Calu3 (cell line): ENCODE data around the gene SPINK2. TPM values are rescaled to one million over a fixed set of nuclear protein-coding genes. Genes with fewer than 3 reads are reported as not detected.

ENCODE experiments used
- BruUV-seq: library from RNA; stranded (reverse); fragments of 400-500 nt; replicated peaks from 2 replicates; lab custom pipeline; 2021; lab: Mats Ljungman, UMichigan
- CTCF ChIA-PET: fragments of 300-600 bp; sonication (Branson Sonifier 250); formaldehyde crosslinking; loops from one replicate; lab custom pipeline; 2022; ENCODE audit warnings: antibody characterized with exemption; lab: Charles Lee
- DNase-seq: peaks from one replicate; pipeline ENCODE4 v3.0.0; 2022
- H3K27ac Mint-ChIP-seq: one replicate; pipeline ENCODE4 v1.8.0; 2022; ENCODE audit warnings: mixed read lengths; ENCODE audit not compliant: unreplicated experiment
- H3K27me3 Mint-ChIP-seq: one replicate; pipeline ENCODE4 v1.8.0; 2022; ENCODE audit warnings: mixed read lengths; ENCODE audit not compliant: unreplicated experiment
- H3K36me3 Mint-ChIP-seq: one replicate; pipeline ENCODE4 v1.8.0; 2022; ENCODE audit warnings: mild to moderate bottlenecking, moderate library complexity, mixed read lengths; ENCODE audit not compliant: insufficient read depth, unreplicated experiment
- H3K4me1 Mint-ChIP-seq: one replicate; pipeline ENCODE4 v1.8.0; 2022; ENCODE audit warnings: mild to moderate bottlenecking, low read depth, mixed read lengths; ENCODE audit not compliant: unreplicated experiment
- H3K4me3 Mint-ChIP-seq: one replicate; pipeline ENCODE4 v1.8.0; 2022; ENCODE audit warnings: mild to moderate bottlenecking, low read depth, moderate library complexity, mixed read lengths; ENCODE audit not compliant: unreplicated experiment
- H3K9me3 Mint-ChIP-seq: one replicate; pipeline ENCODE4 v1.8.0; 2022; ENCODE audit warnings: low read depth, mixed read lengths; ENCODE audit not compliant: unreplicated experiment
- CTCF ChIP-seq: fragments of 200-600 bp; IDR thresholded peaks from one replicate; pipeline ENCODE4 v1.8.0; 2022; ENCODE audit warnings: antibody characterized with exemption; ENCODE audit not compliant: unreplicated experiment
- intact Hi-C: fragments of 100-400 bp; cut with micrococcal nuclease; formaldehyde crosslinking; loops from one replicate; pipeline ENCODE4 v1.10.0; 2022; ENCODE audit not compliant: unreplicated experiment
- total RNA-seq: library from RNA; stranded (reverse); gene quantifications from 2 replicates; pipeline ENCODE4 v1.2.3, GENCODE V29; 2022

The SPINK2 gene
- total RNA-seq, 1 experiment from 2014 or later = not detected

- Mint-ChIP-seq H3K4me3 (no peak overlapping the region), H3K9me3 (no peaks in the 10 kb centered on the region), H3K27me3 (no peaks in the 10 kb centered on the region), H3K36me3 (peaks cover 4% of the 10 kb centered on the region), H3K27ac (no peak overlapping the region), H3K4me1 (peaks cover 11% of the 10 kb centered on the region)
- CTCF ChIA-PET = interaction anchor here (0.7 kb wide), 1 partner anchor 79 kb away, joined by 3 read pairs; no protein-coding TSS in a partner anchor
- no TSS peak for BruUV-seq
- intact Hi-C loops = no loop called here
- no peak for TF ChIP-seq CTCF
- no peak for DNase-seq
Measured at GRCh38 chr4:56762484-56763250, 58.8 kb downstream of the SPINK2 start.

DNA sequence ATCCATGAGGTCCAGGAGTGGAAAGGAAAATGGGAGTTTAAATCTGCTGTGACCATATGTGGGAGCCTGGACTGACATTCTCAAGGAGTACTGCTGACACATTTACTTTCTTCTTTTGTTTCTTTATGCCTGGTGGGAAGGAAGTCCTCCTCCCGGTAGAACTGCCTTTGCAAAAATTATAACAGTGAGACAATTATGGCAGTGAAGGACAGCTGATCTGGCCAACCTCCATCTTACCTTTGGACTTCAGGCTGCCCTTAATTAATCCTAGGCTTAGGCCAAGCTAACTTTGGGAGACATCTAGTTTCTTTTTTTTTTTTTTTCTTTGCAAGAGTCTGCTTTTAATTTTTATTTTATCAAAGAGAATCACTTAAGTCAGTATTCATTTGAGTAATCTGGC is 61.3 kb downstream of the SPINK2 start:
- Mint-ChIP-seq H3K27me3 (no peaks in the 10 kb centered on the region), H3K4me3 (no peak overlapping the region), H3K27ac (no peak overlapping the region), H3K9me3 (no peaks in the 10 kb centered on the region), H3K36me3 (peaks cover 4% of the 10 kb centered on the region), H3K4me1 (peaks cover 19% of the 10 kb centered on the region)
- no peak for TF ChIP-seq CTCF
- CTCF ChIA-PET = interaction anchor here (0.7 kb wide), 2 partner anchors 89 to 1583 kb away, joined by 3 to 6 read pairs; no protein-coding TSS in a partner anchor
- intact Hi-C loops = no loop called here
- DNase-seq = no peak
- no TSS peak for BruUV-seq

Other genes starting within 250 kb of the SPINK2 start
- not detected in 2 replicates for gene HOPX, start 140.4 kb downstream of the SPINK2 start, total RNA-seq
- 29.6 and 32.4 TPM in 2 replicates for gene REST, start 86.2 kb upstream of the SPINK2 start, total RNA-seq
- gene NOA1, start 155.9 kb upstream of the SPINK2 start, total RNA-seq = 14.2 and 16.4 TPM in 2 replicates
- 74.4 and 83.8 TPM in 2 replicates for gene POLR2B, start 157.2 kb upstream of the SPINK2 start, total RNA-seq